Left ventricle myocardium inferior (tissue), 1 donor: ENCODE data around the gene TMEM80. TPM values are rescaled to one million over a fixed set of nuclear protein-coding genes. Genes with fewer than 3 reads are reported as not detected.

Experiments used
- DNase-seq: peaks from one replicate; pipeline ENCODE4 v3.0.0-alpha.2; 2020
- H3K27ac ChIP-seq: fragments of 200-600 bp; replicated peaks from 2 replicates; pipeline ENCODE4 v1.8.0; 2021
- H3K27me3 ChIP-seq: fragments of 200-600 bp; 2 replicates; pipeline ENCODE4 v1.8.0; 2021; ENCODE audit warnings: low read depth
- H3K36me3 ChIP-seq: fragments of 200-600 bp; 2 replicates; pipeline ENCODE4 v1.8.0; 2021
- H3K4me1 ChIP-seq: fragments of 200-600 bp; 2 replicates; pipeline ENCODE4 v1.8.0; 2021
- H3K4me3 ChIP-seq: fragments of 200-600 bp; 2 replicates; pipeline ENCODE4 v1.8.0; 2021; ENCODE audit warnings: mild to moderate bottlenecking, moderate library complexity
- H3K9me3 ChIP-seq: fragments of 200-600 bp; replicated peaks from 2 replicates; pipeline ENCODE4 v1.8.0; 2021
- intact Hi-C: fragments of 100-400 bp; cut with micrococcal nuclease; formaldehyde crosslinking; loops from one replicate; pipeline ENCODE4 v1.11.0; 2022
- total RNA-seq: library from RNA; stranded (reverse); fragmentation: NEBNext Ultra II Directional; extraction: Animal tissue kit (Norgen Biotek cat#: 25700); gene quantifications from one replicate; pipeline ENCODE4 v1.2.1, GENCODE V29; 2021
- TF ChIP-seq, protein P1 (sequence below): fragments of 200-600 bp; IDR thresholded peaks from 2 replicates; pipeline ENCODE4 v1.8.0; 2021; ENCODE audit warnings: antibody characterized with exemption, mild to moderate bottlenecking, borderline replicate concordance
- donor health status: DM: no; HTN: yes; CAD: no; lungs with severe emphysema.

The TMEM80 gene
- total RNA-seq, 1 donor from 2014 or later: 10.3 TPM

DNA sequence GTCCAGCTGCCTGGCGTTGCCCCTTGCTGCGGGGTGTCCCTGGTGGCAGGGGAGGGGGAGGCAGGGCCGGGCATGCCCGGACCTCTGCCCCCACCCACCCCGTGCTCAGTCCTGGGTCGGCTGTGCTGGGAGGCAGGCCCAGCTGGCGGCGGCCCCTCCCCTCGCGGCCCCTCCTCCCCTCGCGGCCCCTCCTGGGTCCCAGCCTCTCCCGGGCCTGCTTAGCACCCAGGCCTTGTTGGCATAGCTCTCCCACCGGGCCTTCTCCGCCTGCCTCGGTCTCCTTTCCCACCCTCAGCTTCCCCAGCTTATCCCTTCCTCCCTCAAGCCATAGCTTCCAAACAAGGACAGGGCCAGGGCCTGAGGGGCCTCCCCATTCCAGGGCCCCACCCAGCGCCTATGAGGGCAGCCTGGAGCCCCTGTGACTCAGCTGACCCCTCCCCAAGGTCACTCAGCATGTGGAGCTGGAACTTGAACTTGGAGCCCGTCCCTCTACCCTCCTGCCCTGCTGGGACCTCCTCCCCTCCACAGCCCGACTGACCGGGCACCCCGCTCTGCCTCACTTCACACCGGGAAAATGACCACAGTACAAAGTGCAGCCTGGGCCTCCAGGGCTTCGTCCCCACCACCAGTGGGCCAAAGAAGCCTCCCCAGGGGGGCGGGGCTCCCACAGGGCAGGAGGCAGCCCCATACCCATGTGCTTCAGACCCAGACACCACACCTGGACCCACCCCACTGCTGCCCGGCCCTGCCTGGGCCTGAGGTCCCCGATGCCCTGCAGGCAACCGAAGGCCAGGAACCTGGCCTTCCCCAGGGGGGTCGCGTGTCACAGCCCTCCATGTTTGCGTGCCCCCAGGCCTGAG, 11.6 kb downstream of the TMEM80 start:
- H3K9me3 ChIP-seq: no peaks in the 10 kb centered on the region
- peaks cover 45% of the 10 kb centered on the region for H3K4me1 ChIP-seq
- TF ChIP-seq, protein P1, sequence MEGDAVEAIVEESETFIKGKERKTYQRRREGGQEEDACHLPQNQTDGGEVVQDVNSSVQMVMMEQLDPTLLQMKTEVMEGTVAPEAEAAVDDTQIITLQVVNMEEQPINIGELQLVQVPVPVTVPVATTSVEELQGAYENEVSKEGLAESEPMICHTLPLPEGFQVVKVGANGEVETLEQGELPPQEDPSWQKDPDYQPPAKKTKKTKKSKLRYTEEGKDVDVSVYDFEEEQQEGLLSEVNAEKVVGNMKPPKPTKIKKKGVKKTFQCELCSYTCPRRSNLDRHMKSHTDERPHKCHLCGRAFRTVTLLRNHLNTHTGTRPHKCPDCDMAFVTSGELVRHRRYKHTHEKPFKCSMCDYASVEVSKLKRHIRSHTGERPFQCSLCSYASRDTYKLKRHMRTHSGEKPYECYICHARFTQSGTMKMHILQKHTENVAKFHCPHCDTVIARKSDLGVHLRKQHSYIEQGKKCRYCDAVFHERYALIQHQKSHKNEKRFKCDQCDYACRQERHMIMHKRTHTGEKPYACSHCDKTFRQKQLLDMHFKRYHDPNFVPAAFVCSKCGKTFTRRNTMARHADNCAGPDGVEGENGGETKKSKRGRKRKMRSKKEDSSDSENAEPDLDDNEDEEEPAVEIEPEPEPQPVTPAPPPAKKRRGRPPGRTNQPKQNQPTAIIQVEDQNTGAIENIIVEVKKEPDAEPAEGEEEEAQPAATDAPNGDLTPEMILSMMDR: no peak
- H3K4me3 ChIP-seq: peak overlapping the region; percentile 64
- no peak for DNase-seq
- intact Hi-C loops: no loop called here
- peak overlapping the region; percentile 56 for H3K27ac ChIP-seq
- peaks cover 8% of the 10 kb centered on the region for H3K36me3 ChIP-seq
- peaks cover 63% of the 10 kb centered on the region for H3K27me3 ChIP-seq

DNA sequence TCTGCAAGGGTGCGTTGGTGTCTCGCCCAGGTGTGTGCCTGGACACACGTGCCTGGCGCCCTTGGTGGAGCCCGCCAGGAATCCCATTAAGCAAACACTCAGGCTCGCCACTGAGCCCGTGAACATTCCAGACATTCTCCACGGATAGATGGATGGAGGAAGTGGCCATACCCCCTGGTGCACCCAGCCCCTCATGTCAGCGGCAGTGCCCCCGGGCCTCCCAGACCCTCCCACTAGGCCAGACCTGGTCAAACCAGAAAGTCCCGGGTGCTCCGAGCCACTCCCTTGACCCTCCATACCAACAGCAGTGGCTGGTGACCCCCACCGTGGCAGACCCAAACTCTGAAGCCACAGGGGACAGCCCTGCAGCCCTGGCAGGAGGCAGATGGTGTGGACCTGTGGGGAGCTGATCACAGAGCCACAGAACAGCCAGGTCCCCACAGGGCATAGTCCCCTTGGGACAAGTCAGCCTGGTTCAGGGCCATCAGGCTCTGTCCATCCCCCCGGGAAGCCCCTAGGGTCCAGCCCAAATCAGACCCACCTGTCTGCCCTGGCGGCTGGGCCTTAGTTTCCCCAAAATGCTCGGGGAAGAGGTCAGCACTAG, 12.3 kb downstream of the TMEM80 start:
- intact Hi-C loops: no loop called here
- H3K4me1 ChIP-seq: peaks cover 45% of the 10 kb centered on the region
- DNase-seq: no peak
- peak overlapping the region; percentile 56 for H3K27ac ChIP-seq
- peaks cover 71% of the 10 kb centered on the region for H3K27me3 ChIP-seq
- TF ChIP-seq, protein P1: no peak
- H3K36me3 ChIP-seq: peaks cover 2% of the 10 kb centered on the region
- H3K9me3 ChIP-seq: no peaks in the 10 kb centered on the region
- H3K4me3 ChIP-seq: no peak overlapping the region

DNA sequence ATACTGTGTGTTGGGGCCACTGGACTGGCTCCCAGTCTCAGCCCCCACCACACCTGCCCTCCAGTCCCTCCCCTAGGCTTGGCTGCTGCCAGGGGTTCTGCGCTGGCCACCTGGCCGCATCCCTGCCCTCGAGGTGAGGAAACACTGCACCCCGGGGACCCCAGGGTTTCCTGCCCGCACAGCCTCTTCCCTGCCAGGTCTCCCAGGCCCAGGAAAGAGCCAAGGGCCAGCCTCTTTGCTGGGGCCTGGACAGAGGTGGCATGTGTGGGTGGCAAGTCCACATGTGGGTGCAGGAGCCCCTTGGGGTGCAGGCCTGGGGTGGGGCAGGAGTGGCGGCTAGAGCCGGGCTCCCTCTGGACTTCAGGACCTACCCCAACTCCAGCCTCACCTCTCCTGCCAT, 12.9 kb downstream of the TMEM80 start:
- TF ChIP-seq, protein P1: no peak
- peaks cover 77% of the 10 kb centered on the region for H3K27me3 ChIP-seq

DNA sequence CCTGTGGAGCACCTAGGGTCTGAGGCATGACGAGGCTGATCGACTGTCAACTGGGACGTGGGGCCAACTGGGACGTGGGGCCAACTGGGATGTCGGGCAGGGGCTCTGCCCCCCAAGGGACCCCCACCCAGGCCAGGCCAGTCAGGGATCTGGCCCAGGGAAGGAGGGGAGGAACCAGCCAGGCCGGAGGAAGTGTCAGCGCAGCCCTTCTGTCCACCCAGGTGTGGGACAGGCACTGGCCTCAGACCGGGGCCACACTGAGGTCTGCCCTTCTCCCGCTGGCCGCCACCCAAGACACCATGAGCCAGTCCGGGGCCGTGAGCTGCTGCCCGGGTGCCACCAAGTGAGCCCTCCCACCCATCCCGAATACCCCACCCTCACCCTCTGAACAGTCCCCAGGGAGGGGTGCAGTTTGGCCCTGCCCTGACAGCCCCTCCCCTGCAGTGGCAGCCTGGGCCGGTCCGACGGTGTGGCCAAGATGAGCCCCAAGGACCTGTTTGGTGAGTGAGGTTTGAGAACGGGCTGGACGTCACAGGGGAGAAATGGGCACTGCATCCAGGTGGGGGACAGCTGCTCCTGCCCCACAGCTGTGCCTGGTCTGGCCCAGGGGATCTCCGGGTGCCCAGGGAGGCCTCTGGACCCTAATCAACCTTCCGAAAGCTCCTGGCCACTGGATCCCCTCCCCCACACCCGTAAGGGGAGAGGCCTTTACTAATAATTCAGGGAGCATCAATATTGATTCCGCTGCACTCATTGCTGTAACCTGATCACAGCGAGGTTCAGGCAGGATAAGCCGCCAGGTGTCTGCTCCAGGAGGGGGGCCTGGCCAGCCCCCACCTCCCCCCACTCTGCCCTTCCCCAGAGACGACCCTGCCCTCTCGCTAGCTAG, 13.7 kb downstream of the TMEM80 start:
- H3K9me3 ChIP-seq: no peaks in the 10 kb centered on the region
- peaks cover 43% of the 10 kb centered on the region for H3K4me1 ChIP-seq
- no peak for DNase-seq
- peaks cover 85% of the 10 kb centered on the region for H3K27me3 ChIP-seq
- H3K36me3 ChIP-seq: no peaks in the 10 kb centered on the region
- no peak overlapping the region for H3K4me3 ChIP-seq
- intact Hi-C loops: no loop called here
- H3K27ac ChIP-seq: no peak overlapping the region
- TF ChIP-seq, protein P1: no peak

More for the DNA sequence above, 12.9 kb downstream of the TMEM80 start:
- intact Hi-C loops: no loop called here
- DNase-seq: no peak
- no peak overlapping the region for H3K27ac ChIP-seq
- no peak overlapping the region for H3K4me3 ChIP-seq
- no peaks in the 10 kb centered on the region for H3K9me3 ChIP-seq
- peaks cover 45% of the 10 kb centered on the region for H3K4me1 ChIP-seq
- H3K36me3 ChIP-seq: no peaks in the 10 kb centered on the region

DNA sequence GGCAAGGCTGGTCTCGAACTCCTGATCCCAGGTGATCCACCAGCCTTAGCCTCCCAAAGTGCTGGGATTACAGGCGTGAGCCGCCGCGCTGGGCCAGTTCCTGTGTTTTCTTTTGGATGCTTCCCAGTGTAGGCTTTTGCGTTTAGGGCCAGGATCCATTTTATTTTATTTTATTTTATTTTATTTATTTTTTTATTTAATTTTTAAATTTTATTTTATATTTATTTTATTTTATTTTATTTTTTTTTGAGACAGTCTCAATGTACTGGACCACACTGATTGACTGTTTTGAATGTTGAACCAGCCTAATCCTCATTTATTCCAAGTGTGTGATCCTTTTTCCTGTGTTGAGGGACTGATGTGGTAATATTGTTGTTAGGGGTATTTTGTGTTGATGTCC, 18.8 kb downstream of the TMEM80 start:
- peaks cover 10% of the 10 kb centered on the region for H3K4me1 ChIP-seq
- DNase-seq: no peak
- H3K27ac ChIP-seq: no peak overlapping the region
- H3K27me3 ChIP-seq: peaks cover 59% of the 10 kb centered on the region
- H3K36me3 ChIP-seq: no peaks in the 10 kb centered on the region
- TF ChIP-seq, protein P1: no peak
- intact Hi-C loops: no loop called here
- peaks cover 9% of the 10 kb centered on the region for H3K9me3 ChIP-seq
- H3K4me3 ChIP-seq: no peak overlapping the region
